HG02798 (cell line): ENCODE results near the gene ZNF524.

ENCODE experiments used
- ATAC-seq: cut with Tn5 transposase; IDR thresholded peaks from one replicate; pipeline ENCODE4 v1.9.1; 2021; ENCODE audit warnings: mild to moderate bottlenecking; ENCODE audit not compliant: unreplicated experiment, poor library complexity

ZNF524 gene

DNA sequence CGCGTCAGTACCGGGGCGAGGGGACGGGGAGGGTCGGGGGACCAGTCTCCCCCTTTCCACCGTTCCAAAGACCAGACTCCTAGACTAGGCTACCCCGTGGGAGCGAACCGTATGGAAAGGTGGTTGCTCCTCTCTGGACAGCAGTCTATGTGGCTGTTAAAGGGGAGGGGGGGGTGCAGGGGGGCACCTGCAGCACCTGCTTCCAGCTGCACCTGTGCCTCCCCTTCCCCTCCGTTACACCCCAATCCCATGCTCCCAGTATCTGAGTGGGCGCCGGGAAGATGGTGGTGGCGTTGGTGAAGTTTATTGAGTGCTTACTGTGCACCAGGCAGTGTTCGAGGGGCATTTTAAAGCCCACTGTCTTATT is 557 bp downstream of the ZNF524 start:
- ATAC-seq = no peak

- no peak for ATAC-seq
Measured at GRCh38 chr19:55601084-55601483, 996 bp downstream of the ZNF524 start.

DNA sequence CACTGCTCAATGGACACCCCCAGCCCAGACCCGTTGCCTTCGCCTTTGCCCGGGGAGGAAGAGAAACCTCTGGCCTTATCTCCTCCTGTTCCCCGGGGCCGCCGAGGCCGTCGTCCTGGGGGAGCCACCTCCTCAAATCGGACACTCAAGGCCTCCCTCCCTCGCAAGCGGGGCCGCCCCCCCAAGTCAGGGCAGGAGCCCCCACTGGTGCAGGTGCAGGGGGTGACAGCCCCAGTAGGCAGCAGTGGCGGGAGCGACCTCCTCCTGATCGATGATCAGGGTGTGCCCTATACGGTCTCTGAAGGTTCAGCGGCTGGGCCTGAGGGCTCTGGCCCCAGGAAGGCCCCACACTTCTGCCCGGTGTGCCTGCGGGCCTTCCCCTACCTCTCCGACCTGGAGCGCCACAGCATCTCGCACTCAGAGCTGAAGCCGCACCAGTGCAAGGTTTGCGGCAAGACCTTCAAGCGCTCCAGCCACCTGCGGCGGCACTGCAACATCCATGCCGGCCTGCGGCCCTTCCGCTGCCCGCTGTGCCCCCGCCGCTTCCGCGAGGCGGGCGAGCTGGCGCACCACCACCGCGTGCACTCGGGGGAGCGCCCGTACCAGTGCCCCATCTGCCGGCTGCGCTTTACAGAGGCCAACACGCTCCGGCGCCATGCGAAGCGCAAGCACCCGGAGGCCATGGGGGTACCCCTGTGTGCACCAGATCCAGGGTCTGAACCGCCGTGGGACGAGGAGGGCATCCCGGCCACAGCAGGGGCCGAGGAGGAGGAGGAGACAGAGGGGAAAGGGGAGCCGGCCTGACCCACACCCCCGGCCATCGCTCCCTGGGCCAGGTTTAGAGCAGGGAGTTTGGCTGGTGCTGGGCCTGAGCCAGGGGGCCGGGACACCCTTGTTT is 2.3 kb downstream of the ZNF524 start:
- ATAC-seq = no peak

DNA sequence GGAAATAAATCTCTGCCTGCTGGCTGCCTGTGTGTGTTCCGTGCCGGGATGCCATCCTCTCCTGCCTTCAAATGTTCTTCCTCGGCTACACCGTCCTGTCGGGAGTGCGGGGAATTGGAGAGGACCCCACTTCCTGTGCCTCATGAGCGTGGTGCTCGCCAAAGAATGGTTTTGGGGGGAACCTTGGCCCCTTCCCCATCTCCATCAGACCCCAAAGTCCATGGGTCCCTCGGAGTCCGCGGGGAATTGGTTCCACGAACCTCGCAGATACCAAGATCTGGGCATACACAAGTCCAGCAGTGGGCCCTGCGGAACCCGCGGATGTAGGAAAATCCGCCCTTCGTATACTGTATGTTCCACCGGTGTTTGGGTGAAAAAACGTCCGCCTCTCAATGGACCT is 3.0 kb downstream of the ZNF524 start:
- no peak for ATAC-seq

- ATAC-seq = no peak
Measured at GRCh38 chr19:55603581-55604292, 3.6 kb downstream of the ZNF524 start.

DNA sequence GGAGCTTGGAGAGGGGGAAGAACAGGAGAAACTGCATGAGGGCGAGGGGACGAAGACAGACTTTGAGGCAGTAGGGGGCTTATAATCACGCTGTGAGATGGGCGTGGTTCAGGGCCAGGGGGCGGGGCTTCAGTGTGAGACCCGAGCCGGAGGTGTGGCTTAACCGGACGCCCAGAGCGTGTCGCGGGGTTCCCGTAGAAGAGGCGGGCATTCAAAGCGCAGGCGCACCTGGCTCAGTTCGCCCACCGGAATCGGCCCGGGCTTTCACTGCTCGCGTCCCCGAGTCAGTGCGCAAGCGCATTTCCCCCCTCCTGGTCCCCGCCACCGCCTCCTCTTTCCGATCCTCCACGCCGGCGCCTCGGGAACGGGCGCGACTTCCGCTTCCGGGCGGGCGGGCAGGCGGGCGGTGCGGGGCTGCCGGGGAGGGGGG is 5.1 kb downstream of the ZNF524 start:
- peak; percentile 82 for ATAC-seq

- ATAC-seq = peak; percentile 17
Measured at GRCh38 chr19:55605637-55606470, 5.8 kb downstream of the ZNF524 start, which contains the start of gene ZNF865. Gene ZNF865 (plus strand): TSS chr19:55605647. CDS start chr19:55613619, 7,972 bp downstream.

- ATAC-seq = no peak
Measured at GRCh38 chr19:55606471-55606787, 6.3 kb downstream of the ZNF524 start.

DNA sequence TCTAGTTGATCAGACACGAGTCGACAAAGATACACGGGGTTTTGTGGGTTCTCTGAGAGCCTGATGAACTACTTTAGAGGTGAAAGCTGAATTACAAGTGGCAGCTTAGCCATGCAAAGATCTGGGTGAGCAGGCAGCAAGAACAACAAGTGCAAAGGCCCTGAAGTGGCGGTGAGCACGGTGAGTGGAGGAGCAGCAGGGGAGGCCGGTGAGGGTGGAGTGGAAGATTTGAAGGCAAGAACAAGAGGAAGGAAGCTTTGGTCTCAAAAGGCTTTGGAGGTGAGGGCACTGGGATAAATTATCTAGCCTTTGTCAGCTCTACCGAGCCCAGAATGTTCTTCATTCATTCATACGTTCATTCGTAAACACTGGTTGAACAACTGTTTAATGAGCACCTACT is 6.7 kb downstream of the ZNF524 start:
- no peak for ATAC-seq

DNA sequence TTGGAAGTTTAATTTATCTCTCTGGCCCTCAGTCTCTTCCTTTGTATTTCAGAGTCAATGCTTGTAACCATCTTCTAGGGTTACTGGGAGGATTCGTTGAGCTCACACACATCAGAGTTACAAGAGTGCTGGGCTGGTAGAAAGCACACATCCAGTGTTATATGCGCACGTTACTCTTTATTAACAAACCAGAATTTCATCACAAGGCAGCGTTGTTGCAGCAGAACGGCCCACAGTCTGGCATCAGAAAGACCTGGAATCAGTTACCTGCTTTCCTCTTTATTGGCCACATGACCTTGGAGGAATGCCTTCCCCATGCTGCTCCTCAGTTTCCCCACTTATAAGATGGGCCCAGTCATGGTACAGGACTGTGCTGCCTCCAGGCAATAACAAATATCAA is 9.2 kb downstream of the ZNF524 start:
- no peak for ATAC-seq

- no peak for ATAC-seq
Measured at GRCh38 chr19:55611300-55611982, 11.4 kb downstream of the ZNF524 start.

DNA sequence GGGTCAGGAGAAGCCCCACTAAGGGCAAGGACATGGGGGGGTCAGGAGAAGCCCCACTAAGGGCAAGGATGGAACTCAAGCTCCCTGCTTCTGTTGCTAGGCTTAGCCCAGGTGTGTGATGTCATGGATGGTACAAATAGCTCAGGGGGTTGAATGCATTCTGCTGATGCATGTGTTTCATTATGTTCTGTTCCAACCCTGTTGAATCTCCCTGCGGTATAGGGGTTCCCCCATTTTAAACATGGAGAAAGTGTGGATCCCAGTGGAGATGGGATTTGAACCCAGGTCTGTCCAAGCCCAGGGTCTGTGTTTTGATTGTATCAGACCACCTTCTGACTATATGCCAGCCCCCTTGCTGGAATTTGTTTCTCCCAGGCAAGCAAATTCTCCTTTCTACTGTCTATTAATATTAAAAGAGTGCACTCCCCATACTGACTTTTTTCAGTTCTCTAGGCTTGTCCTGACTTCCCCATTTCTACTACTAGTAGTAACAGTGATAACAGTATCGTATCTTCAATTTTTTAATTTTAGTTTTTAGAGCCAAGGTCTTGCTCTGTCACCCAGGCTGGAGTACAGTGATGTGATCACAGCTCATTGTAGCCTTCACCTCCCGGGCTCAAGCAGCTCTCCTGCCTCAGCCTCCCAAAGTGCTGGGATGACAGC is 12.0 kb downstream of the ZNF524 start:
- ATAC-seq = no peak

GRCh38 chr19:55613396-55613795 is 13.3 kb downstream of the ZNF524 start:
- ATAC-seq = no peak

DNA sequence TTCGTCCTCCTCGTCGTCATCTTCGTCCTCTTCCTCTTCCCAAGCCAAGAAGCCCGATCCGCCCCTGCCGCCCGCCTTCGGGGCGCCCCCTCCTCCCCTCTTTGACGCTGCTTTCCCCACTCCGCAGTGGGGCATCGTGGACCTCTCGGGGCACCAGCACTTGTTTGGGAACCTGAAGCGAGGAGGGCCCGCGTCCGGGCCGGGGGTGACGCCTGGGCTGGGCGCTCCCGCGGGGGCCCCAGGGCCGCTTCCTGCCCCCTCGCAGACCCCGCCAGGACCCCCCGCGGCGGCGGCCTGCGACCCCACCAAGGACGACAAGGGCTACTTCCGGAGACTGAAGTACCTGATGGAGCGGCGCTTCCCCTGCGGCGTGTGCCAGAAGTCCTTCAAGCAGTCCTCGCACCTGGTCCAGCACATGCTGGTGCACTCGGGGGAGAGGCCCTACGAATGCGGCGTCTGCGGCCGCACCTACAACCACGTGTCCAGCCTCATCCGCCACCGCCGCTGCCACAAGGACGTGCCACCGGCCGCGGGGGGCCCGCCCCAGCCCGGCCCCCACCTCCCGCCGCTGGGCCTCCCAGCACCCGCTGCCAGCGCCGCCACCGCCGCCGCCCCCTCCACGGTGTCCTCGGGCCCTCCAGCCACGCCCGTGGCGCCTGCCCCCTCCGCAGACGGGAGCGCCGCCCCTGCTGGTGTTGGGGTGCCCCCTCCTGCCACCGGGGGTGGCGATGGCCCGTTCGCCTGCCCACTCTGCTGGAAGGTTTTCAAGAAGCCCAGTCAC is 14.0 kb downstream of the ZNF524 start:
- ATAC-seq = no peak

- no peak for ATAC-seq
Measured at GRCh38 chr19:55614711-55615542, 14.8 kb downstream of the ZNF524 start.

DNA sequence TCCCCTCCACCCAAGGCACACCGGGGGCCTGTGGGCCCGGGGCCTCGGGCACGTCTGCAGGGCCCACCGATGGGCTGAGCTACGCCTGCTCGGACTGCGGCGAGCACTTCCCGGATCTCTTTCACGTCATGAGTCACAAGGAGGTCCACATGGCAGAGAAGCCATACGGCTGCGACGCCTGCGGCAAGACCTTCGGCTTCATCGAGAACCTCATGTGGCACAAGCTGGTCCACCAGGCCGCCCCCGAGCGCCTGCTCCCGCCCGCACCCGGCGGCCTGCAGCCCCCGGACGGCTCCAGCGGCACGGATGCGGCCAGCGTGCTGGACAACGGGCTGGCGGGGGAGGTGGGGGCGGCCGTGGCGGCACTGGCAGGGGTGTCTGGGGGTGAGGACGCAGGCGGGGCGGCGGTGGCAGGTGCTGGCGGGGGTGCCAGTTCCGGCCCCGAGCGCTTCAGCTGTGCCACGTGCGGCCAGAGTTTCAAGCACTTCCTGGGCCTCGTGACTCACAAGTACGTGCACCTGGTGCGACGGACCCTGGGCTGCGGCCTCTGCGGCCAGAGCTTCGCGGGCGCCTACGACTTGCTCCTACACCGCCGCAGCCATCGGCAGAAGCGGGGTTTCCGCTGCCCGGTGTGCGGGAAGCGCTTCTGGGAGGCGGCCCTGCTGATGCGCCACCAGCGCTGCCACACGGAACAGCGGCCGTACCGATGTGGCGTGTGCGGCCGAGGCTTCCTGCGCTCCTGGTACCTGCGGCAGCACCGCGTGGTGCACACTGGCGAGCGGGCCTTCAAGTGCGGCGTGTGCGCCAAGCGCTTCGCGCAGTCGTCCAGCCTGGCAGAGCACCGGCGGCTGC is 15.7 kb downstream of the ZNF524 start:
- no peak for ATAC-seq

GRCh38 chr19:55616395-55616875 is 16.3 kb downstream of the ZNF524 start:
- ATAC-seq = no peak
